ENCODE results near the gene TSPAN18. TPM values are rescaled to one million over a fixed set of nuclear protein-coding genes. Genes with fewer than 3 reads are reported as not detected.

TSPAN18 gene
- total RNA-seq, 1 donor = 5.8 TPM

DNA sequence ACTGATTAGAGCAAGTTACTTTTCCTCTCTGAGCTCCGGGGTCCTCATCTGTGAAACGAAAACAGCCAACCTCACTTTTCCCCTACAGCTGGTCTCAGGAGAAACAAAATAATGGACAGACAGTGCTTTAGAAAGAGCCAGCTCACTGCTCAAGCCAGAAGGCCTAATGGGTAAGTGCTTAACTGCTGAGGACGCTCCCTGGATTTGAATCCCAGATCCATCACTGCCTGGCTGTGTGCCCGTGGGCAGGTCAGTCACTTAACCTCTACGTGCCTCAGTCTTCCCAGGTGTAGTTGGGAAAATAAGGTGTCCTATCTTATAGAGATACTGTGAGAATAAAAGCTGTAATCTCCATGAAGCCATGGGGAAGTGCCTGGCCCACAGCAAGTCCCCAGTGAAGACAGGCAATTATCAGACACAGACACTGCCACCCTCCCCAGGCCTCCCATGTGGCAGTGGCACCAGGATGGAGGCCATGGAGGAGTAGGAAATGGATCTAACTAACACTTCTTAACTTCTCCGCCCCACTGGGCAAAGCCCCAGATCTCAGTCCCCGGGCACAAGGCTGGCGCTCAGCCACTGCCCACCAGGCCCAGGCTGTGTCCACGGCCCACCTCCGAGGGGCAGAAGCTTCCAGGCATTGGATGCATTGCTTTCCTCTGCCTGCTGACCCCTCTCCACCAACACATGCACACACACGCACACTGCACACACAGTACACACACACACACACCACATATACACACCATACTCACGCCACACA, 214.7 kb downstream of the TSPAN18 start:
- no peak for DNase-seq (ENCODE audit: insufficient read length, low spot score, missing footprints)
- Histone ChIP-seq H3K9me3 (ENCODE audit: low read depth, low read length) (no peaks in the 10 kb centered on the region), H3K79me2 (ENCODE audit: insufficient read depth, low read length) (no peaks in the 10 kb centered on the region), H3K4me1 (ENCODE audit: insufficient read depth, low read length) (no peaks in the 10 kb centered on the region), H4K20me1 (ENCODE audit: insufficient read depth, low read length) (peaks cover 11% of the 10 kb centered on the region), H2AFZ (ENCODE audit: low read length) (no peak overlapping the region), H3K4me3 (ENCODE audit: insufficient read depth, low read length) (no peak overlapping the region), H3K4me2 (ENCODE audit: insufficient read depth, low read length) (no peak overlapping the region), H3K27ac (ENCODE audit: low read depth, low read length) (no peak overlapping the region), H3K27me3 (ENCODE audit: insufficient read depth, low read length) (peaks cover 17% of the 10 kb centered on the region), H3K36me3 (ENCODE audit: insufficient read depth, low read length) (no peaks in the 10 kb centered on the region)
- TF ChIP-seq, protein P1, sequence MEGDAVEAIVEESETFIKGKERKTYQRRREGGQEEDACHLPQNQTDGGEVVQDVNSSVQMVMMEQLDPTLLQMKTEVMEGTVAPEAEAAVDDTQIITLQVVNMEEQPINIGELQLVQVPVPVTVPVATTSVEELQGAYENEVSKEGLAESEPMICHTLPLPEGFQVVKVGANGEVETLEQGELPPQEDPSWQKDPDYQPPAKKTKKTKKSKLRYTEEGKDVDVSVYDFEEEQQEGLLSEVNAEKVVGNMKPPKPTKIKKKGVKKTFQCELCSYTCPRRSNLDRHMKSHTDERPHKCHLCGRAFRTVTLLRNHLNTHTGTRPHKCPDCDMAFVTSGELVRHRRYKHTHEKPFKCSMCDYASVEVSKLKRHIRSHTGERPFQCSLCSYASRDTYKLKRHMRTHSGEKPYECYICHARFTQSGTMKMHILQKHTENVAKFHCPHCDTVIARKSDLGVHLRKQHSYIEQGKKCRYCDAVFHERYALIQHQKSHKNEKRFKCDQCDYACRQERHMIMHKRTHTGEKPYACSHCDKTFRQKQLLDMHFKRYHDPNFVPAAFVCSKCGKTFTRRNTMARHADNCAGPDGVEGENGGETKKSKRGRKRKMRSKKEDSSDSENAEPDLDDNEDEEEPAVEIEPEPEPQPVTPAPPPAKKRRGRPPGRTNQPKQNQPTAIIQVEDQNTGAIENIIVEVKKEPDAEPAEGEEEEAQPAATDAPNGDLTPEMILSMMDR (IDR thresholded peaks at IDR 0.05; ENCODE audit: extremely low read depth, low read depth, low read length) = no peak

DNA sequence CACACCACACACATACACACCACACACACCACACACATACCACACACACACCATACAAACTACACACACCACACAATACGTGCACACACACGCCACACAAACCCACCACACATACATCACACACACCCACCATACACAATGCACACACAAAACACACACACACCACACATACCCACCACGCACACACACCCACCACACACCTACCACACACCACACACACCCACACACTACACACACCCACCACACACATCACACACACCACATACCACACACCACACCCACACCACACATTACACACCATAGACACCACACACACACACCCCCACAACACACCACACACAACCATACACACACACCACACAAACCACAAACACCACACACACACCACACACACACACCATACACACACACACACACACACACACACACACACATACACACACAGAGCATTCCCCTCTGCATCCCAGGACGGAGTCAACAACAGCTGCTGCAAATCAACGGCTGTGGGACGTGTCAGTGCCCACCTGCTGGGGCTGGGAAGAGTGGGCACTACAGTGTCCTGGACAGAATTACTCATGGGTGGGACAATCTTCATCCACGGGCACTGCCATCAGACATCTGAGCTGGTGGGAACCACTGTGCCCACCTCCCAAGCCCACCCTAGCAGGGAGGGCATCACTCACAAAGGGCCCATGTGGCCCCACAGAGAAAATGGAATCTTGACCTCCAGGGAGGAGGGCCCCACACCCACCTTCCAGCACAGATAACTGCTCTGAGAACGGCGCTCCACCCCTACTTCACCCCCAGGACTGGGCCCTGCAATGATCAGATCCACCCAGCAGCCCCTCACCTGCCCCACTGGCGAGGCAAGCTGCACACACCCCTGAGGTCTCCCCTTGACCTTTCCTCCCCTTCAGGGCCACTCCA, 215.5 kb downstream of the TSPAN18 start:
- Histone ChIP-seq H2AFZ (ENCODE audit: low read length) (no peak overlapping the region), H3K9me3 (ENCODE audit: low read depth, low read length) (no peaks in the 10 kb centered on the region), H3K27me3 (ENCODE audit: insufficient read depth, low read length) (peaks cover 19% of the 10 kb centered on the region), H3K79me2 (ENCODE audit: insufficient read depth, low read length) (no peaks in the 10 kb centered on the region), H3K4me1 (ENCODE audit: insufficient read depth, low read length) (no peaks in the 10 kb centered on the region), H4K20me1 (ENCODE audit: insufficient read depth, low read length) (peaks cover 19% of the 10 kb centered on the region), H3K4me2 (ENCODE audit: insufficient read depth, low read length) (no peak overlapping the region), H3K36me3 (ENCODE audit: insufficient read depth, low read length) (no peaks in the 10 kb centered on the region), H3K27ac (ENCODE audit: low read depth, low read length) (no peak overlapping the region), H3K4me3 (ENCODE audit: insufficient read depth, low read length) (no peak overlapping the region)
- DNase-seq (ENCODE audit: insufficient read length, low spot score, missing footprints) = no peak
- TF ChIP-seq, protein P1 (IDR thresholded peaks at IDR 0.05; ENCODE audit: extremely low read depth, low read depth, low read length) = no peak

DNA sequence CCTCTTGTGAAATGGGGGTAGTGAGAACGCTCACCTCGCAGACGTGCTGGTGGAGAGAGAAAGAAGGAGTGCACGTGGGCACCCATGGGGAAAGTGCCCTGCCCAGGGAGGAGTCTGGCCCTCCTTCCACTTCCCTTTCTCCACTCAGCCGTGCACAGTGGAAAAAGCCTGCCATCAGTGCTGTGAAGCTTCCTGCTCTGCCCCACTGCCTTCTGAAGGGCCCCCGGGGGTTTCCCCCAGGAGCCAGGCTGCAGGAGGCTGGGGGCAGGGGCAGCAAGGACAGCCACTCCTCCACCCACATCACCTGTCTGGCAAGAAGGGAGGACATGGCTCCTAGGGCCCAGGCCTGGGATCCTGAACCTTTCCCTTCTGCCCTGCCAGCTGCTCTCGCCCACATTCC, 216.4 kb downstream of the TSPAN18 start:
- Histone ChIP-seq H3K4me2 (ENCODE audit: insufficient read depth, low read length) (no peak overlapping the region), H4K20me1 (ENCODE audit: insufficient read depth, low read length) (peaks cover 25% of the 10 kb centered on the region), H3K4me3 (ENCODE audit: insufficient read depth, low read length) (no peak overlapping the region), H3K36me3 (ENCODE audit: insufficient read depth, low read length) (no peaks in the 10 kb centered on the region), H2AFZ (ENCODE audit: low read length) (no peak overlapping the region), H3K27ac (ENCODE audit: low read depth, low read length) (no peak overlapping the region), H3K79me2 (ENCODE audit: insufficient read depth, low read length) (no peaks in the 10 kb centered on the region), H3K27me3 (ENCODE audit: insufficient read depth, low read length) (peaks cover 19% of the 10 kb centered on the region), H3K9me3 (ENCODE audit: low read depth, low read length) (no peaks in the 10 kb centered on the region), H3K4me1 (ENCODE audit: insufficient read depth, low read length) (no peaks in the 10 kb centered on the region)
- TF ChIP-seq, protein P1 (IDR thresholded peaks at IDR 0.05; ENCODE audit: extremely low read depth, low read depth, low read length) = no peak
- no peak for DNase-seq (ENCODE audit: insufficient read length, low spot score, missing footprints)

DNA sequence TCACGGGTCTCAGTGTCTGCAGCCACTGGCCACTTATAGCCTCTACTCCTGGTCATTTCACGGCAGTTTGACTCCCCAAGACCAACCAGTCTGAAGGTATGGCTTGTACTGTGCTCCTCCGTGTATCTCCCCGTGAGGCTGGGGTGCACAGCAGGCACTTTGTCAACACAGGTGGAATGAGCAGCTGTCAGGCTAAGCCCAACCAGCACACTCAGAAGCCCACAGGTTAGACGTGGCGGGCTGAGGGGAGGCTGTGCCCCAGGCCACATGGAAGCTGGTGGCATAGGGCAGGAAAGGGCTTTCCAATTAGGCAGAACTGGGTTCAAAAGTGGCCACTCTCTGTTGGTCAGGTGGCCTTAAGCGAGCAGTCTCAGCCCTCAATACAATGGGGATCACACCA, 216.9 kb downstream of the TSPAN18 start:
- Histone ChIP-seq H2AFZ (ENCODE audit: low read length) (no peak overlapping the region), H3K79me2 (ENCODE audit: insufficient read depth, low read length) (no peaks in the 10 kb centered on the region), H3K9me3 (ENCODE audit: low read depth, low read length) (no peaks in the 10 kb centered on the region), H3K27me3 (ENCODE audit: insufficient read depth, low read length) (peaks cover 24% of the 10 kb centered on the region), H3K4me2 (ENCODE audit: insufficient read depth, low read length) (no peak overlapping the region), H3K36me3 (ENCODE audit: insufficient read depth, low read length) (no peaks in the 10 kb centered on the region), H4K20me1 (ENCODE audit: insufficient read depth, low read length) (peaks cover 28% of the 10 kb centered on the region), H3K27ac (ENCODE audit: low read depth, low read length) (no peak overlapping the region), H3K4me3 (ENCODE audit: insufficient read depth, low read length) (no peak overlapping the region), H3K4me1 (ENCODE audit: insufficient read depth, low read length) (no peaks in the 10 kb centered on the region)
- TF ChIP-seq, protein P1 (IDR thresholded peaks at IDR 0.05; ENCODE audit: extremely low read depth, low read depth, low read length) = no peak
- DNase-seq (ENCODE audit: insufficient read length, low spot score, missing footprints) = no peak
